H1 (cell line): Measurements from ENCODE around the gene DYNC1H1. TPM values are rescaled to one million over a fixed set of nuclear protein-coding genes. Genes with fewer than 3 reads are reported as not detected.

ENCODE experiments used
- NANOG ChIP-seq: IDR thresholded peaks from 2 replicates; pipeline ENCODE4 v1.6.1; 2011; ENCODE audit warnings: low read length, low read depth, mild to moderate bottlenecking, inconsistent platforms; ENCODE audit not compliant: insufficient read depth, poor library complexity, severe bottlenecking
- polyA plus RNA-seq, 7 experiments: library from polyadenylated mRNA; depleted of rRNA in 3 of 7; stranded (reverse) in 5 of 7; unstranded in 2 of 7; fragments of >200 nt in 5 of 7; fragments of 200-250 nt in 2 of 7; gene quantifications; 1 replicate in 5 of 7; 2 replicates in 1 of 7; 4 replicates in 1 of 7; pipeline versions ENCODE4 v1.2.1 to v1.2.3, GENCODE V29; 2011 to 2013; ENCODE audit warnings: missing spikeins in 2 of 7, mixed read lengths in 2 of 7
- total RNA-seq: library from RNA; stranded (reverse); fragmentation: NEBNext Ultra II Directional; extraction: Animal tissue kit (Norgen Biotek cat#: 25700); gene quantifications from 2 replicates; pipeline ENCODE4 v1.2.1, GENCODE V29; 2021
- TF ChIP-seq, protein P1 (sequence below): IDR thresholded peaks from 2 replicates; pipeline ENCODE4 v1.6.1; 2011; ENCODE audit warnings: low read length, improper control_type of control experiment

Gene DYNC1H1
- total and polyA plus RNA-seq, 2 of the 8 experiments (the other 6 are each of a cell fraction or from before 2014, with no cell fraction given) = 238 to 387 TPM

- TF ChIP-seq, protein P1, sequence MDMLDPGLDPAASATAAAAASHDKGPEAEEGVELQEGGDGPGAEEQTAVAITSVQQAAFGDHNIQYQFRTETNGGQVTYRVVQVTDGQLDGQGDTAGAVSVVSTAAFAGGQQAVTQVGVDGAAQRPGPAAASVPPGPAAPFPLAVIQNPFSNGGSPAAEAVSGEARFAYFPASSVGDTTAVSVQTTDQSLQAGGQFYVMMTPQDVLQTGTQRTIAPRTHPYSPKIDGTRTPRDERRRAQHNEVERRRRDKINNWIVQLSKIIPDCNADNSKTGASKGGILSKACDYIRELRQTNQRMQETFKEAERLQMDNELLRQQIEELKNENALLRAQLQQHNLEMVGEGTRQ = no peak
- no peak for TF ChIP-seq NANOG
Observed at GRCh38 chr14:101920271-101920670, 44.1 kb upstream of the DYNC1H1 start (continued).
